Kidney (tissue), 14 donors: ENCODE data around the gene SH3GLB1. TPM values are rescaled to one million over a fixed set of nuclear protein-coding genes. Genes with fewer than 3 reads are reported as not detected.

Source experiments
- DNase-seq, 5 donors: peaks; one replicate each; pipeline ENCODE4 v3.0.0-alpha.2; 2013 to 2020
- FAIRE-seq: peaks from 2 replicates; lab custom pipeline; 2012; peaks lifted over from hg19 to GRCh38; lab: Jason Lieb, UNC
- H3K27ac ChIP-seq, 2 donors: one replicate each; pipeline ENCODE4 v1.7.0; 2013; ENCODE audit warnings: low read depth in 2 of 2, low read length in 2 of 2, inconsistent platforms in 1 of 2
- H3K27me3 ChIP-seq: one replicate; pipeline ENCODE4 v1.7.1; 2013; ENCODE audit warnings: low read length, inconsistent platforms; ENCODE audit not compliant: control insufficient read depth, insufficient read depth
- H3K36me3 ChIP-seq, 3 donors: one replicate each; pipeline versions ENCODE4 v1.7.0 to v1.7.1; 2013; ENCODE audit warnings: low read length in 3 of 3, control low read depth in 1 of 3, inconsistent platforms in 1 of 3; ENCODE audit not compliant: insufficient read depth in 3 of 3, control insufficient read depth in 2 of 3
- H3K4me1 ChIP-seq, 3 donors: one replicate each; pipeline versions ENCODE4 v1.7.0 to v1.7.1; 2013; ENCODE audit warnings: low read length in 3 of 3, inconsistent platforms in 1 of 3, low read depth in 1 of 3; ENCODE audit not compliant: control insufficient read depth in 2 of 3, insufficient read depth in 2 of 3
- H3K4me3 ChIP-seq, 3 donors: one replicate each; pipeline versions ENCODE4 v1.7.0 to v1.8.1; 2013; ENCODE audit warnings: low read length in 3 of 3, control low read depth in 1 of 3, inconsistent platforms in 1 of 3
- H3K9ac ChIP-seq, 3 donors: one replicate each; pipeline versions ENCODE4 v1.7.0 to v1.7.1; 2013; ENCODE audit warnings: low read length in 3 of 3, control low read depth in 1 of 3, inconsistent platforms in 1 of 3
- H3K9me3 ChIP-seq, 3 donors: one replicate each; pipeline versions ENCODE4 v1.7.0 to v1.7.1; 2013; ENCODE audit warnings: low read length in 3 of 3, control low read depth in 1 of 3, inconsistent platforms in 1 of 3; ENCODE audit not compliant: control insufficient read depth in 2 of 3, insufficient read depth in 1 of 3
- intact Hi-C: fragments of 100-400 bp; cut with DNase I; formaldehyde crosslinking; loops from one replicate; pipeline ENCODE4 v1.11.1; 2022
- polyA plus RNA-seq: library from polyadenylated mRNA; stranded (reverse); fragments of 350-450 nt; fragmentation: Illumina TruSeq; extraction: RNeasy Lipid Tissue Mini Kit (QIAGEN cat#74804); gene quantifications from one replicate; pipeline ENCODE4 v1.2.3, GENCODE V29; 2014; ENCODE audit warnings: low read depth, low replicate concordance; ENCODE audit not compliant: insufficient read depth
- total RNA-seq: library from RNA; stranded (reverse); fragmentation: NEBNext Ultra II Directional; extraction: Animal tissue kit (Norgen Biotek cat#: 25700); gene quantifications from one replicate; pipeline ENCODE4 v1.2.1, GENCODE V29; 2021
- TF ChIP-seq, protein P1 (sequence below): IDR thresholded peaks from 3 replicates; pipeline ENCODE4 v1.5.1; 2012; ENCODE audit warnings: mild to moderate bottlenecking, moderate library complexity, borderline replicate concordance; ENCODE audit not compliant: insufficient read depth; ENCODE audit errors: extremely low read depth
- donor health status: control.
- donor health status: control.
- donor health status: control.
- donor health status: control.
- donor health status: control.
- donor health status: DM: yes; HTN: yes; CAD: no.
- donor health status: Normal renal cell carcinoma (clear cell type).

Gene SH3GLB1
- total and polyA plus RNA-seq, 2 donors from 2014 or later, result 47.9 to 79.7 TPM

DNA sequence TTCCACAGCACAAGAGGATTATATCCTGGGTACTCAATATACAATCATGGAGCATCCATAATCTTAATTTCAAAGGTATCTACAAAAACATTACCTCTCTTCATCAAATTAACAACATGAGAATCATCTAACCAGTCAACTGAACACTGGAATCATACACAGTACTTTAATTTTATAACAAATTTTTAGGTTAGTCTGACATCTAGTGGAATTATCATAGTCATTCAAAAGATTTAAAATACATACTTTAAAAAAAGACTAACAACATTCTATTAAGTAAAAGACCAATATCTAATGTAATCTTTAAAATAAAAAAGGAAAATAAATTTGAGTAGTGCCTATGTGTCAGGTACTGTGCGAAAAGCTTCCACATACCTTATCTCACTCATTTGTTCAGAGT, 16.8 kb upstream of the SH3GLB1 start:
- Histone ChIP-seq H3K9me3 (no peaks in the 10 kb centered on the region), H3K4me3 (no peak overlapping the region), H3K27me3 (no peaks in the 10 kb centered on the region), H3K4me1 (no peaks in the 10 kb centered on the region), H3K27ac (no peak overlapping the region), H3K9ac (no peak overlapping the region), H3K36me3 (no peaks in the 10 kb centered on the region)
- FAIRE-seq, result peak; percentile 83
- DNase-seq, result peak in 1 of 5 donors; percentile 23
- intact Hi-C loops, result no loop called here
- TF ChIP-seq, protein P1, sequence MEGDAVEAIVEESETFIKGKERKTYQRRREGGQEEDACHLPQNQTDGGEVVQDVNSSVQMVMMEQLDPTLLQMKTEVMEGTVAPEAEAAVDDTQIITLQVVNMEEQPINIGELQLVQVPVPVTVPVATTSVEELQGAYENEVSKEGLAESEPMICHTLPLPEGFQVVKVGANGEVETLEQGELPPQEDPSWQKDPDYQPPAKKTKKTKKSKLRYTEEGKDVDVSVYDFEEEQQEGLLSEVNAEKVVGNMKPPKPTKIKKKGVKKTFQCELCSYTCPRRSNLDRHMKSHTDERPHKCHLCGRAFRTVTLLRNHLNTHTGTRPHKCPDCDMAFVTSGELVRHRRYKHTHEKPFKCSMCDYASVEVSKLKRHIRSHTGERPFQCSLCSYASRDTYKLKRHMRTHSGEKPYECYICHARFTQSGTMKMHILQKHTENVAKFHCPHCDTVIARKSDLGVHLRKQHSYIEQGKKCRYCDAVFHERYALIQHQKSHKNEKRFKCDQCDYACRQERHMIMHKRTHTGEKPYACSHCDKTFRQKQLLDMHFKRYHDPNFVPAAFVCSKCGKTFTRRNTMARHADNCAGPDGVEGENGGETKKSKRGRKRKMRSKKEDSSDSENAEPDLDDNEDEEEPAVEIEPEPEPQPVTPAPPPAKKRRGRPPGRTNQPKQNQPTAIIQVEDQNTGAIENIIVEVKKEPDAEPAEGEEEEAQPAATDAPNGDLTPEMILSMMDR, result no peak

DNA sequence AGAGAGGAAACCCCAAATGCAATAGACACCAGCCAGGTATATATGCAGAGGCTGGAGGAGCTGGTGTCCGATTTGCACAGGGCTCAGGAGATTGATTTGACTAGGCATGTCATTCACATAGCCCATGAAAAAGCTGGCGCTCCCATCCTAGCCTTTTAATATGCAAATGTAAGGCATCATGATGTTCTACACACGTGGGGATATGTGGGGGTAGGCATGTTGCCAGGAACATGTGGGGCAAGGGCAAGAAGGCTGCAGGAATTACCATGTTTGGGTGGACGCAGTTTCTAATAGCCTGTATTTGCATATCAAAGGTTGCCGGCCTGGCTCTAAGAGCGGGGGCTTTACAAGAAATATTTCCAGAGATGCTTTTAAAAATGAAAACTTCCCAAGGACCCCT, 11.7 kb upstream of the SH3GLB1 start:
- intact Hi-C loops, result no loop called here
- H3K36me3 ChIP-seq, result no peaks in the 10 kb centered on the region
- H3K27ac ChIP-seq, result no peak overlapping the region
- H3K4me1 ChIP-seq, result no peaks in the 10 kb centered on the region
- H3K27me3 ChIP-seq, result no peaks in the 10 kb centered on the region
- DNase-seq, result no peak
- FAIRE-seq, result no peak
- no peak overlapping the region for H3K9ac ChIP-seq
- H3K9me3 ChIP-seq, result no peaks in the 10 kb centered on the region
- TF ChIP-seq, protein P1, result no peak
- H3K4me3 ChIP-seq, result no peak overlapping the region

DNA sequence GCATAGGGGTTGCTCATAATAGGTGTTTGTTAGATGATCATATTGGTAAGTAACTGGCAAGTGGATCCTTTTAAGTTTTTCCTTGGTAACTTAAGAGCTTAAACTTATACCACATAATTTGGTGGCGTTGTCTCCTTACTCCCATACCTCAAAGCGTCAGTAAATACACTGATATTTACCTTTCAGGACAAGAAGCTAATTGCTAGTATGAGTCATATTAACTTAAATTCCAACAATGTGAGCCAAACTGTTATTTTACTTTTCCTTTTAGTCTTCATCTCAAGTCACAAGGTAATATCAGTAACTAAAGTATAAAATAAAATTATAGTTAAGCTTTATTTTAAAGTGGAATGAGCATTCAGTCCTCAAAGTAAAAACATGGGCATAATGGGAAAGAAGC, 9.0 kb upstream of the SH3GLB1 start:
- Histone ChIP-seq H3K36me3 (no peaks in the 10 kb centered on the region), H3K4me3 (no peak overlapping the region), H3K27me3 (no peaks in the 10 kb centered on the region), H3K9me3 (no peaks in the 10 kb centered on the region), H3K9ac (no peak overlapping the region), H3K4me1 (no peaks in the 10 kb centered on the region), H3K27ac (no peak overlapping the region)
- TF ChIP-seq, protein P1, result no peak
- intact Hi-C loops, result no loop called here
- FAIRE-seq (no peak), DNase-seq (no peak)

DNA sequence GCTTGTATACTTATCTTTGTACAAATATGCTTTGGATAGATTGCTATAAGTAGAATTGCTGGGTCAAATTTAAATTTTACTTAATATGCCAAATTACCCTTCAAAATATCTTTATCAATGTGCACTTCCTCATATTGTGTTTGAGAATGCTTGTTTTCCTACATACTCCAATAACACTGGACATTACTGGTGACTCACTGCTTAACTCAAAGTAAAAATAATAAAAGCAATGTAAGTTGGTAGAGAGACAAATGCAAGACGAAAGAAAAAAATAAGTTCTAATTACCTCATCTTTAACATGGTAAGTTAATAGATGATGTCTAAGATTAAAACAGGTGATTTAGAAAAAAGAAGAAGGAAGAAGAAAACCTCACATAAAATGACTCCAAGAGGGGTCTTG, 7.9 kb upstream of the SH3GLB1 start:
- intact Hi-C loops, result no loop called here
- H3K9me3 ChIP-seq, result no peaks in the 10 kb centered on the region
- TF ChIP-seq, protein P1, result no peak

More for the DNA sequence above, 7.9 kb upstream of the SH3GLB1 start:
- no peak for DNase-seq
- Histone ChIP-seq H3K27me3 (no peaks in the 10 kb centered on the region), H3K9ac (no peak overlapping the region), H3K36me3 (no peaks in the 10 kb centered on the region), H3K27ac (no peak overlapping the region), H3K4me1 (no peaks in the 10 kb centered on the region), H3K4me3 (no peak overlapping the region)
- no peak for FAIRE-seq
